ENCODE data around the gene SLX4IP.
"Not testable (repeated sequence)": the region's sequence is repeated elsewhere in the genome, so short reads cannot be mapped to it uniquely, and the experiment has no call there.

SLX4IP gene

GRCh38 chr20:10580700-10581099 is 145.6 kb downstream of the SLX4IP start:
- DNase-seq: no peak

GRCh38 chr20:10581823-10582222 is 146.7 kb downstream of the SLX4IP start:
- no peak for DNase-seq

- DNase-seq: no peak
These were observed 149.3 kb downstream of the SLX4IP start for GRCh38 chr20:10584371-10584770.

GRCh38 chr20:10585308-10585707 is 150.2 kb downstream of the SLX4IP start:
- no peak for DNase-seq

GRCh38 chr20:10586296-10586695 is 151.2 kb downstream of the SLX4IP start:
- DNase-seq: no peak

- DNase-seq: not testable (repeated sequence)
These were observed 155.3 kb downstream of the SLX4IP start for GRCh38 chr20:10590446-10590845.

- DNase-seq: no peak
These were observed 156.0 kb downstream of the SLX4IP start for GRCh38 chr20:10590950-10591671.

GRCh38 chr20:10591946-10592521 is 156.9 kb downstream of the SLX4IP start:
- no peak for DNase-seq

- DNase-seq: no peak
These were observed 159.3 kb downstream of the SLX4IP start for GRCh38 chr20:10594296-10594868.

- no peak for DNase-seq
These were observed 160.2 kb downstream of the SLX4IP start for GRCh38 chr20:10595266-10595665.

GRCh38 chr20:10595985-10596384 is 160.9 kb downstream of the SLX4IP start:
- no peak for DNase-seq

GRCh38 chr20:10596710-10597121 is 161.6 kb downstream of the SLX4IP start:
- DNase-seq: no peak

GRCh38 chr20:10597637-10598036 is 162.5 kb downstream of the SLX4IP start:
- DNase-seq: no peak

- no peak for DNase-seq
These were observed 167.2 kb downstream of the SLX4IP start for GRCh38 chr20:10602221-10602871.

- DNase-seq: no peak
These were observed 168.3 kb downstream of the SLX4IP start for GRCh38 chr20:10603378-10603777.

- DNase-seq: peak; percentile 50
These were observed 169.1 kb downstream of the SLX4IP start for GRCh38 chr20:10603971-10604864.

GRCh38 chr20:10604865-10605440 is 169.8 kb downstream of the SLX4IP start:
- no peak for DNase-seq

- no peak for DNase-seq
These were observed 170.6 kb downstream of the SLX4IP start for GRCh38 chr20:10605547-10606195.

GRCh38 chr20:10609276-10609675 is 174.2 kb downstream of the SLX4IP start:
- peak; percentile 78 for DNase-seq

GRCh38 chr20:10609770-10610169 is 174.7 kb downstream of the SLX4IP start:
- no peak for DNase-seq

GRCh38 chr20:10610251-10610650 is 175.1 kb downstream of the SLX4IP start:
- no peak for DNase-seq

GRCh38 chr20:10611357-10611756 is 176.3 kb downstream of the SLX4IP start:
- peak; percentile 64 for DNase-seq

Measured in femur (tissue), 1 donor.